Prostate gland (tissue), 2 donors: Measurements from ENCODE around the gene PAQR4. TPM values are rescaled to one million over a fixed set of nuclear protein-coding genes. Genes with fewer than 3 reads are reported as not detected.
A peak's percentile ranks its signal among the peaks of the same experiment; 100 is the strongest.

Experiments
- DNase-seq: peaks from one replicate; pipeline ENCODE4 v3.0.0-alpha.2; 2019; ENCODE audit warnings: low spot score
- H3K27ac ChIP-seq, 2 donors: fragments of 200-600 bp; sonication (generic); 2 replicates each; pipeline ENCODE4 v1.5.1; 2017 to 2019
- H3K27me3 ChIP-seq: fragments of 200-600 bp; sonication (generic); replicated peaks from 2 replicates; pipeline ENCODE4 v1.5.1; 2019; ENCODE audit not compliant: insufficient read depth
- H3K36me3 ChIP-seq, 2 donors: fragments of 200-600 bp; sonication (generic); 1 replicate in 1 of 2; 2 replicates in 1 of 2; pipeline versions ENCODE4 v1.5.1 to v1.8.1; 2017 to 2019
- H3K4me1 ChIP-seq: fragments of 200-600 bp; sonication (generic); replicated peaks from 2 replicates; pipeline ENCODE4 v1.5.1; 2019
- H3K4me3 ChIP-seq, 2 donors: fragments of 200-600 bp; sonication (generic); 2 replicates each; pipeline ENCODE4 v1.5.1; 2017 to 2019
- H3K9me3 ChIP-seq: fragments of 200-600 bp; sonication (generic); 2 replicates; pipeline ENCODE4 v1.5.1; 2017
- CTCF ChIP-seq, 4 experiments: fragments of 200-600 bp in 2 of 4; fragments of 450-650 bp in 2 of 4; sonication (generic) in 2 of 4; IDR thresholded peaks; 1 replicate in 3 of 4; 2 replicates in 1 of 4; pipeline ENCODE4 v1.5.1; 2016 to 2019; ENCODE audit warnings: antibody characterized with exemption in 4 of 4, mild to moderate bottlenecking in 2 of 4, moderate library complexity in 2 of 4
- POLR2A ChIP-seq: fragments of 450-650 bp; IDR thresholded peaks from one replicate; pipeline ENCODE4 v1.6.1; 2016; ENCODE audit warnings: antibody characterized with exemption, mild to moderate bottlenecking
- POLR2AphosphoS5 ChIP-seq: sonication (generic); formaldehyde crosslinking; IDR thresholded peaks from one replicate; pipeline ENCODE4 v1.6.1; 2017; ENCODE audit warnings: antibody characterized with exemption
- WGBS: methylation state at CpG from one replicate; pipeline ENCODE4 v1.1.5; 2018; 5-methylcytosine and 5-hydroxymethylcytosine counted together
- intact Hi-C: fragments of 100-400 bp; cut with DNase I; formaldehyde crosslinking; loops from one replicate; pipeline ENCODE4 v1.14.2; 2022
- total RNA-seq, 2 donors: library from RNA; depleted of rRNA; stranded (reverse); fragments of >200 nt; gene quantifications; one replicate each; pipeline ENCODE4 v1.1.0, GENCODE V29; 2016

The PAQR4 gene
- total RNA-seq, 2 donors from 2014 or later, result 9.1 to 25.1 TPM

GRCh38 chr16:3017344-3017743, 48.2 kb downstream of the PAQR4 start:
- TF ChIP-seq POLR2A, result no peak
- TF ChIP-seq POLR2AphosphoS5, result no peak
- no peak for TF ChIP-seq CTCF (IDR thresholded peaks at IDR 0.05)
- DNase-seq, result no peak
- intact Hi-C loops, result no loop called here
- Histone ChIP-seq H3K4me1 (peaks cover 9% of the 10 kb centered on the region), H3K4me3 (no peak overlapping the region), H3K27ac (no peak overlapping the region), H3K9me3 (no peaks in the 10 kb centered on the region), H3K27me3 (no peaks in the 10 kb centered on the region), H3K36me3 (no peaks in the 10 kb centered on the region)
- WGBS, result 60% methylated on average over 19 of the region's 20 CpGs

- no peak for TF ChIP-seq POLR2A
- TF ChIP-seq POLR2AphosphoS5, result no peak
- TF ChIP-seq CTCF (IDR thresholded peaks at IDR 0.05), result no peak
- intact Hi-C loops, result no loop called here
- Histone ChIP-seq H3K36me3 (no peaks in the 10 kb centered on the region), H3K4me1 (peaks cover 15% of the 10 kb centered on the region), H3K9me3 (no peaks in the 10 kb centered on the region), H3K27me3 (no peaks in the 10 kb centered on the region), H3K4me3 (no peak within 1 kb of the TSS), H3K27ac (no peak within 1 kb of the TSS)
- DNase-seq, result no peak
- WGBS, result 8% methylated on average over 18 of the region's 52 CpGs
Measured at GRCh38 chr16:3017794-3018506, 48.8 kb downstream of the PAQR4 start, which contains the start of gene CLDN6. CLDN6 (minus strand) TSS chr16:3018183; CDS start chr16:3016021, 2,162 bp downstream.

GRCh38 chr16:3019594-3020246, 50.6 kb downstream of the PAQR4 start:
- WGBS, result 32% methylated on average over 40 of the region's 40 CpGs
- peak overlapping the region; percentile 48 to 54 for H3K4me3 ChIP-seq
- peaks cover 21% of the 10 kb centered on the region for H3K4me1 ChIP-seq
- H3K9me3 ChIP-seq, result no peaks in the 10 kb centered on the region
- no peak for TF ChIP-seq CTCF (IDR thresholded peaks at IDR 0.05)
- no peak for TF ChIP-seq POLR2AphosphoS5
- no peak for TF ChIP-seq POLR2A
- no peaks in the 10 kb centered on the region for H3K36me3 ChIP-seq
- H3K27ac ChIP-seq, result peak overlapping the region in 1 of 2 donors; percentile 94
- intact Hi-C loops, result no loop called here
- no peak for DNase-seq
- H3K27me3 ChIP-seq, result no peaks in the 10 kb centered on the region

GRCh38 chr16:3020247-3020603, 51.1 kb downstream of the PAQR4 start, which contains the start of gene TNFRSF12A:
TNFRSF12A (plus strand) TSS chr16:3020368; CDS start chr16:3020398, 30 bp downstream.
- Histone ChIP-seq H3K9me3 (no peaks in the 10 kb centered on the region), H3K27ac (peak within 1 kb of the TSS; percentile 89 to 94), H3K27me3 (no peaks in the 10 kb centered on the region), H3K4me3 (peak within 1 kb of the TSS; percentile 48 to 54), H3K4me1 (peaks cover 21% of the 10 kb centered on the region), H3K36me3 (no peaks in the 10 kb centered on the region)
- under 1% methylated on average over 38 of the region's 49 CpGs for WGBS
- TF ChIP-seq CTCF (IDR thresholded peaks at IDR 0.05) (peak in 2 of 4 experiments; percentile 25 to 39), POLR2A (peak; percentile 87), POLR2AphosphoS5 (no peak)
- intact Hi-C loops, result no loop called here
- DNase-seq, result peak; percentile 63
